SK-N-SH (cell line): ENCODE data around the gene SLC25A18. TPM values are rescaled to one million over a fixed set of nuclear protein-coding genes. Genes with fewer than 3 reads are reported as not detected.

Experiments
- CTCF ChIA-PET: fragments of 300-600, 350-600 bp; formaldehyde crosslinking; extraction: SDS; loops from one replicate; lab custom pipeline; 2021; lab: Yijun Ruan, JAX
- POLR2A ChIA-PET: fragments of 350-600 bp; sonication (Branson Sonifier 250); formaldehyde crosslinking; extraction: SDS; loops from one replicate; lab custom pipeline; 2020; ENCODE audit warnings: antibody characterized with exemption, inconsistent platforms; lab: Yijun Ruan, JAX
- DNase-seq: peaks from one replicate; pipeline ENCODE4 v3.0.0; 2012
- H2AFZ ChIP-seq: fragments of 200-600 bp; sonication (generic); 2 replicates; pipeline ENCODE4 v1.8.1; 2016; ENCODE audit warnings: antibody characterized with exemption, mild to moderate bottlenecking, low read depth
- H3F3A ChIP-seq: fragments of 200-600 bp; sonication (generic); replicated peaks from 2 replicates; pipeline ENCODE3; 2016; ENCODE audit warnings: antibody characterized with exemption, mild to moderate bottlenecking; ENCODE audit not compliant: insufficient read depth
- H3K27ac ChIP-seq, 2 experiments: fragments of 200-500 bp in 1 of 2; fragments of 200-600 bp in 1 of 2; sonication (Bioruptor generic) in 1 of 2; sonication (generic), shearing (Covaris generic) in 1 of 2; 2 replicates each; pipeline versions ENCODE4 v1.5.1 to v1.6.1; 2014 to 2016; ENCODE audit warnings: low read depth in 2 of 2, inconsistent platforms in 1 of 2, low read length in 1 of 2, mild to moderate bottlenecking in 1 of 2, mixed read lengths in 1 of 2
- H3K27me3 ChIP-seq: fragments of 200-600 bp; sonication (generic), shearing (Covaris generic); 2 replicates; pipeline ENCODE4 v1.6.1; 2016; ENCODE audit warnings: mixed run types; ENCODE audit not compliant: insufficient read depth
- H3K36me3 ChIP-seq, 2 experiments: fragments of 200-500 bp in 1 of 2; fragments of 200-600 bp in 1 of 2; sonication (Bioruptor generic) in 1 of 2; sonication (generic) in 1 of 2; replicated peaks in 1 of 2; 2 replicates each; pipeline versions ENCODE3 to v1.5.1; 2014 to 2016; ENCODE audit warnings: low read length in 1 of 2, mild to moderate bottlenecking in 1 of 2; ENCODE audit not compliant: insufficient read depth in 2 of 2, control insufficient read depth in 1 of 2
- H3K4me1 ChIP-seq, 2 experiments: fragments of 200-500 bp in 1 of 2; fragments of 200-600 bp in 1 of 2; sonication (Bioruptor generic) in 1 of 2; sonication (generic), shearing (Covaris generic) in 1 of 2; 2 replicates each; pipeline versions ENCODE4 v1.5.1 to v1.6.1; 2014 to 2016; ENCODE audit warnings: low read depth in 1 of 2, low read length in 1 of 2, mixed run types in 1 of 2; ENCODE audit not compliant: insufficient read depth in 2 of 2, control insufficient read depth in 1 of 2
- H3K4me2 ChIP-seq: fragments of 200-600 bp; sonication (generic), shearing (Covaris generic); 2 replicates; pipeline ENCODE4 v1.6.1; 2017; ENCODE audit warnings: mixed run types
- H3K4me3 ChIP-seq, 2 experiments: fragments of 200-500 bp in 1 of 2; fragments of 200-600 bp in 1 of 2; sonication (Bioruptor generic) in 1 of 2; sonication (generic), shearing (Covaris generic) in 1 of 2; 2 replicates each; pipeline versions ENCODE4 v1.5.1 to v1.8.1; 2014 to 2016; ENCODE audit warnings: low read depth in 2 of 2, inconsistent platforms in 1 of 2, low read length in 1 of 2, mild to moderate bottlenecking in 1 of 2, mixed read lengths in 1 of 2, moderate library complexity in 1 of 2
- H3K79me2 ChIP-seq: fragments of 200-600 bp; sonication (generic); 2 replicates; pipeline ENCODE4 v1.8.1; 2017; ENCODE audit warnings: mild to moderate bottlenecking; ENCODE audit not compliant: insufficient read depth
- H3K9ac ChIP-seq: fragments of 200-600 bp; sonication (generic); 2 replicates; pipeline ENCODE4 v1.6.1; 2017; ENCODE audit warnings: mixed run types
- H3K9me2 ChIP-seq: fragments of 200-600 bp; sonication (generic); 2 replicates; pipeline ENCODE4 v1.6.1; 2017; ENCODE audit warnings: mixed run types
- H3K9me3 ChIP-seq: fragments of 200-600 bp; sonication (generic); 2 replicates; pipeline ENCODE4 v1.6.1; 2017; ENCODE audit warnings: mixed run types, mild to moderate bottlenecking, moderate library complexity
- H4K20me1 ChIP-seq: fragments of 200-600 bp; sonication (generic); 2 replicates; pipeline ENCODE4 v1.6.1; 2017; ENCODE audit warnings: mild to moderate bottlenecking, mixed run types; ENCODE audit not compliant: insufficient read depth
- CTCF ChIP-seq: fragments of 200-600 bp; sonication (generic); IDR thresholded peaks from 2 replicates; pipeline ENCODE4 v1.6.1; 2017; ENCODE audit warnings: antibody characterized with exemption, mild to moderate bottlenecking, moderate library complexity
- FOXJ3 ChIP-seq: sonication (generic); formaldehyde crosslinking; IDR thresholded peaks from 2 replicates; pipeline ENCODE4 v1.5.1; 2020; ENCODE audit warnings: mild to moderate bottlenecking, missing genetic modification reagents
- MAX ChIP-seq: IDR thresholded peaks from 2 replicates; pipeline ENCODE4 v1.4.0; 2012; ENCODE audit warnings: low read depth
- MXI1 ChIP-seq: IDR thresholded peaks from 2 replicates; pipeline ENCODE4 v1.6.1; 2012; ENCODE audit warnings: mild to moderate bottlenecking, low read depth, low read length, improper control_type of control experiment
- NFIC ChIP-seq: IDR thresholded peaks from 2 replicates; pipeline ENCODE4 v1.4.0; 2012; ENCODE audit warnings: borderline replicate concordance
- NRF1 ChIP-seq: IDR thresholded peaks from 2 replicates; pipeline ENCODE4 v1.6.1; 2012; ENCODE audit warnings: low read depth, mild to moderate bottlenecking, low read length
- PBX3 ChIP-seq: IDR thresholded peaks from 2 replicates; pipeline ENCODE4; 2012
- RCOR1 ChIP-seq: fragments of 150-350 bp; IDR thresholded peaks from 2 replicates; pipeline ENCODE4 v1.6.1; 2017; ENCODE audit warnings: antibody characterized with exemption, low read length
- REST ChIP-seq: IDR thresholded peaks from 2 replicates; pipeline ENCODE4 v1.6.1; 2012; ENCODE audit warnings: mild to moderate bottlenecking, low read depth, low read length, moderate library complexity
- TAF1 ChIP-seq: IDR thresholded peaks from 2 replicates; pipeline ENCODE4 v1.6.1; 2012; ENCODE audit warnings: low read depth, mild to moderate bottlenecking, low read length, moderate library complexity, borderline replicate concordance
- TCF12 ChIP-seq: IDR thresholded peaks from 2 replicates; pipeline ENCODE4 v1.4.0; 2012
- USF2 ChIP-seq: fragments of 150-350 bp; IDR thresholded peaks from 2 replicates; pipeline ENCODE4 v1.6.1; 2017; ENCODE audit warnings: antibody characterized with exemption, low read length, low read depth, borderline replicate concordance
- WGBS: methylation state at CpG from one replicate; pipeline ENCODE4 v1.1.6; 2017; ENCODE audit warnings: low lambda C conversion rate; 5-methylcytosine and 5-hydroxymethylcytosine counted together
- polyA plus RNA-seq, 3 experiments: library from polyadenylated mRNA; depleted of rRNA; stranded (reverse); fragments of >200 nt; gene quantifications; 2 replicates each; pipeline ENCODE4 v1.2.3, GENCODE V29; 2012

SLC25A18 gene
- polyA plus RNA-seq, 1 of the 3 experiments (the other 2 are of a cell fraction) = 0.02 TPM

- TF ChIP-seq USF2 (no peak), TCF12 (no peak), MXI1 (no peak), MAX (no peak), NFIC (no peak)
These were observed 44.7 kb downstream of the SLC25A18 start (continued) for GRCh38 chr22:17607891-17608521.

GRCh38 chr22:17612057-17612456 is 48.8 kb downstream of the SLC25A18 start:
- Histone ChIP-seq H3K9me3 (no peaks in the 10 kb centered on the region), H3K4me2 (no peak overlapping the region), H3K4me3 (no peak overlapping the region), H3K9ac (no peak overlapping the region), H3K27me3 (no peaks in the 10 kb centered on the region), H3K4me1 (peaks cover 0 to 2% of the 10 kb centered on the region in 2 experiments; a peak in 1 of 4 replicates), H3K9me2 (no peaks in the 10 kb centered on the region), H2AFZ (no peak overlapping the region), H3K36me3 (peaks cover 49 to 52% of the 10 kb centered on the region in 2 experiments), H3K27ac (no peak overlapping the region), H4K20me1 (no peaks in the 10 kb centered on the region), H3F3A (no peaks in the 10 kb centered on the region), H3K79me2 (peaks cover 55% of the 10 kb centered on the region)
- ChIA-PET CTCF (no interaction called here), POLR2A (no interaction called here)
- WGBS = 63% methylated on average over 3 of the region's 3 CpGs
- DNase-seq = no peak
- TF ChIP-seq MXI1 (no peak), RCOR1 (no peak), TAF1 (no peak), NRF1 (no peak), FOXJ3 (CRISPR knock-in tag) (no peak), USF2 (no peak), PBX3 (no peak), REST (no peak), CTCF (no peak)
